ENCODE results near the gene NECTIN3. TPM values are rescaled to one million over a fixed set of nuclear protein-coding genes. Genes with fewer than 3 reads are reported as not detected.

NECTIN3 gene
- total RNA-seq, 1 experiment from 2014 or later = not detected

GRCh38 chr3:111045564-111045963 lies 26.1 kb upstream of the NECTIN3 start:
- Histone ChIP-seq H3K9ac (ENCODE audit: low read length) (no peak overlapping the region), H3K9me2 (replicated peaks; ENCODE audit: insufficient read depth, low read length) (no peaks in the 10 kb centered on the region), H3K4me2 (ENCODE audit: low read depth, low read length, poor library complexity, severe bottlenecking) (no peak overlapping the region), H3K36me3 (ENCODE audit: insufficient read depth, low read length) (no peaks in the 10 kb centered on the region), H4K20me1 (ENCODE audit: insufficient read depth, low read depth, low read length) (no peaks in the 10 kb centered on the region), H2AFZ (ENCODE audit: low read length) (no peak overlapping the region), H3K79me2 (ENCODE audit: low read length) (no peaks in the 10 kb centered on the region), H3K27ac (ENCODE audit: low read length) (no peak overlapping the region), H3K9me3 (ENCODE audit: low read length) (peaks cover 7% of the 10 kb centered on the region), H3K27me3 (ENCODE audit: low read length) (no peaks in the 10 kb centered on the region), H3K4me1 (ENCODE audit: low read length) (no peaks in the 10 kb centered on the region), H3K4me3 (ENCODE audit: low read length) (no peak overlapping the region)
- DNase-seq = no peak

- DNase-seq = no peak
- Histone ChIP-seq H3K4me2 (ENCODE audit: low read depth, low read length, poor library complexity, severe bottlenecking) (no peak overlapping the region), H2AFZ (ENCODE audit: low read length) (no peak overlapping the region), H3K9me2 (replicated peaks; ENCODE audit: insufficient read depth, low read length) (no peaks in the 10 kb centered on the region), H3K27me3 (ENCODE audit: low read length) (no peaks in the 10 kb centered on the region), H3K36me3 (ENCODE audit: insufficient read depth, low read length) (no peaks in the 10 kb centered on the region), H3K4me1 (ENCODE audit: low read length) (no peaks in the 10 kb centered on the region), H3K27ac (ENCODE audit: low read length) (no peak overlapping the region), H3K4me3 (ENCODE audit: low read length) (no peak overlapping the region), H4K20me1 (ENCODE audit: insufficient read depth, low read depth, low read length) (no peaks in the 10 kb centered on the region), H3K9me3 (ENCODE audit: low read length) (peaks cover 4% of the 10 kb centered on the region; the same call in 1 of the 2 replicates), H3K79me2 (ENCODE audit: low read length) (no peaks in the 10 kb centered on the region), H3K9ac (ENCODE audit: low read length) (no peak overlapping the region)
These were observed 24.6 kb upstream of the NECTIN3 start for GRCh38 chr3:111047042-111047441.

- Histone ChIP-seq H4K20me1 (ENCODE audit: insufficient read depth, low read depth, low read length) (no peaks in the 10 kb centered on the region), H3K9me3 (ENCODE audit: low read length) (peaks cover 4% of the 10 kb centered on the region; the same call in 1 of the 2 replicates), H3K27ac (ENCODE audit: low read length) (no peak overlapping the region), H3K9ac (ENCODE audit: low read length) (no peak overlapping the region), H3K4me3 (ENCODE audit: low read length) (no peak overlapping the region), H2AFZ (ENCODE audit: low read length) (no peak overlapping the region), H3K4me2 (ENCODE audit: low read depth, low read length, poor library complexity, severe bottlenecking) (no peak overlapping the region), H3K79me2 (ENCODE audit: low read length) (no peaks in the 10 kb centered on the region), H3K36me3 (ENCODE audit: insufficient read depth, low read length) (no peaks in the 10 kb centered on the region), H3K27me3 (ENCODE audit: low read length) (no peaks in the 10 kb centered on the region), H3K4me1 (ENCODE audit: low read length) (no peaks in the 10 kb centered on the region), H3K9me2 (replicated peaks; ENCODE audit: insufficient read depth, low read length) (no peaks in the 10 kb centered on the region)
- no peak for DNase-seq
These were observed 23.7 kb upstream of the NECTIN3 start for GRCh38 chr3:111047812-111048435.

DNA sequence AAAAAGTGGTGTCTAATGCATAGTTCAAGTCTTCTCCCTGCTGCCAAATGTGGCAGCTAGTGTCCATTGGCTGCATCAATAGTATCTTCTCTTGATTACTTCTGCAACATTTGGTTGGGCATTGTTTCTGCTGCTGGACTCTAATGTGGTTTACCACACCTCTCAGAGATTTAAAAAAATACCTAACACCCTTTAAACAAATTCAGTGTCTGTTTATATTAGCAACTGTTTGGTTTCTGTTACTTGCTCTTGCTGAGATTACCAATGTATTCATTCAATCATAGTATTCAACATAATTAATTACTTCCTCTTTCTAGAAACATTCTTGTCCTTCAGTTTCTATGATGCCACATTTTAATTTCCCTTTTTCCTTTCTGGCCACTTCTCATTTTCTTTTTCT lies 20.3 kb upstream of the NECTIN3 start:
- H3K9me3 ChIP-seq (ENCODE audit: low read length) = peaks cover 9% of the 10 kb centered on the region; the same call in 1 of the 2 replicates
- H3K9ac ChIP-seq (ENCODE audit: low read length) = no peak overlapping the region
- no peak overlapping the region for H3K27ac ChIP-seq (ENCODE audit: low read length)
- no peak overlapping the region for H2AFZ ChIP-seq (ENCODE audit: low read length)
- no peaks in the 10 kb centered on the region for H3K9me2 ChIP-seq (replicated peaks; ENCODE audit: insufficient read depth, low read length)
- no peaks in the 10 kb centered on the region for H4K20me1 ChIP-seq (ENCODE audit: insufficient read depth, low read depth, low read length)
- H3K4me3 ChIP-seq (ENCODE audit: low read length) = no peak overlapping the region
- no peak overlapping the region for H3K4me2 ChIP-seq (ENCODE audit: low read depth, low read length, poor library complexity, severe bottlenecking)
- no peak for DNase-seq
- no peaks in the 10 kb centered on the region for H3K4me1 ChIP-seq (ENCODE audit: low read length)
- H3K79me2 ChIP-seq (ENCODE audit: low read length) = no peaks in the 10 kb centered on the region
- no peaks in the 10 kb centered on the region for H3K36me3 ChIP-seq (ENCODE audit: insufficient read depth, low read length)
- no peaks in the 10 kb centered on the region for H3K27me3 ChIP-seq (ENCODE audit: low read length)

DNA sequence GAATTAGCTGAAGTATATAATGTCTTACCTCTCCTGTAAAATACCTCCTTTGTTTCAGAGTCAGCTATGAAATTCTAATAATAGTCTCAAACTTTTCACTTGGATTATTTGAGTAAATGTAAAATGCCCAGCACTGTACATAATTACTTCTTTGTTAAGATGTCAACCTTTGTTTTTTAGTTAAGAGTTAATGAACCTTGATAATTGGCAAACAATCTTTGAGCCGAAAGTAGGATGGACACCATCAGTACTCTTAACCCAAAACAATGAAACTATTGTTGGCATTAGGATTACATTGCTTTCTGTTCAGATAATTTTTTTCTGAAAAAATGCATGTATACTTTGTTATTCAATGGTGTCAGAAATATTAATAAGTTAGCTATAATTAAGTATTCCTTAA lies 3.0 kb upstream of the NECTIN3 start:
- no peaks in the 10 kb centered on the region for H3K36me3 ChIP-seq (ENCODE audit: insufficient read depth, low read length)
- no peak overlapping the region for H3K4me3 ChIP-seq (ENCODE audit: low read length)
- H3K9me3 ChIP-seq (ENCODE audit: low read length) = no peaks in the 10 kb centered on the region
- H3K4me1 ChIP-seq (ENCODE audit: low read length) = no peaks in the 10 kb centered on the region
- H4K20me1 ChIP-seq (ENCODE audit: insufficient read depth, low read depth, low read length) = no peaks in the 10 kb centered on the region
- DNase-seq = no peak
- H3K27me3 ChIP-seq (ENCODE audit: low read length) = no peaks in the 10 kb centered on the region
- no peak overlapping the region for H3K4me2 ChIP-seq (ENCODE audit: low read depth, low read length, poor library complexity, severe bottlenecking)
- H3K79me2 ChIP-seq (ENCODE audit: low read length) = no peaks in the 10 kb centered on the region
- no peaks in the 10 kb centered on the region for H3K9me2 ChIP-seq (replicated peaks; ENCODE audit: insufficient read depth, low read length)
- no peak overlapping the region for H3K9ac ChIP-seq (ENCODE audit: low read length)
- no peak overlapping the region for H3K27ac ChIP-seq (ENCODE audit: low read length)
- no peak overlapping the region for H2AFZ ChIP-seq (ENCODE audit: low read length)

- Histone ChIP-seq H2AFZ (ENCODE audit: low read length) (no peak overlapping the region), H3K36me3 (ENCODE audit: insufficient read depth, low read length) (no peaks in the 10 kb centered on the region), H3K9me3 (ENCODE audit: low read length) (no peaks in the 10 kb centered on the region; the same call in 1 of the 2 replicates), H3K4me2 (ENCODE audit: low read depth, low read length, poor library complexity, severe bottlenecking) (no peak overlapping the region), H3K4me1 (ENCODE audit: low read length) (no peaks in the 10 kb centered on the region), H3K9me2 (replicated peaks; ENCODE audit: insufficient read depth, low read length) (no peaks in the 10 kb centered on the region; the same call in 1 of the 2 replicates), H3K27ac (ENCODE audit: low read length) (no peak overlapping the region), H3K79me2 (ENCODE audit: low read length) (no peaks in the 10 kb centered on the region), H3K9ac (ENCODE audit: low read length) (no peak overlapping the region), H3K4me3 (ENCODE audit: low read length) (no peak overlapping the region), H3K27me3 (ENCODE audit: low read length) (no peaks in the 10 kb centered on the region), H4K20me1 (ENCODE audit: insufficient read depth, low read depth, low read length) (no peaks in the 10 kb centered on the region)
- DNase-seq = no peak
These were observed 1.4 kb upstream of the NECTIN3 start for GRCh38 chr3:111069974-111070771.

GRCh38 chr3:111070772-111071256 lies 802 bp upstream of the NECTIN3 start:
- no peak overlapping the region for H3K4me3 ChIP-seq (ENCODE audit: low read length)
- no peaks in the 10 kb centered on the region; the same call in 1 of the 2 replicates for H3K9me2 ChIP-seq (replicated peaks; ENCODE audit: insufficient read depth, low read length)
- no peaks in the 10 kb centered on the region for H3K79me2 ChIP-seq (ENCODE audit: low read length)
- H4K20me1 ChIP-seq (ENCODE audit: insufficient read depth, low read depth, low read length) = no peaks in the 10 kb centered on the region
- no peak overlapping the region for H3K9ac ChIP-seq (ENCODE audit: low read length)
- no peaks in the 10 kb centered on the region; the same call in 1 of the 2 replicates for H3K9me3 ChIP-seq (ENCODE audit: low read length)
- no peak for DNase-seq
- H3K27ac ChIP-seq (ENCODE audit: low read length) = no peak overlapping the region
- no peak overlapping the region for H2AFZ ChIP-seq (ENCODE audit: low read length)
- no peaks in the 10 kb centered on the region for H3K36me3 ChIP-seq (ENCODE audit: insufficient read depth, low read length)
- no peak overlapping the region for H3K4me2 ChIP-seq (ENCODE audit: low read depth, low read length, poor library complexity, severe bottlenecking)
- no peaks in the 10 kb centered on the region for H3K27me3 ChIP-seq (ENCODE audit: low read length)
- no peaks in the 10 kb centered on the region for H3K4me1 ChIP-seq (ENCODE audit: low read length)

Data from Karpas-422 (cell line).